Chondrocyte (in vitro differentiated cells): ENCODE data around the gene RNF222. TPM values are rescaled to one million over a fixed set of nuclear protein-coding genes. Genes with fewer than 3 reads are reported as not detected.
"Not testable (repeated sequence)": the region's sequence is repeated elsewhere in the genome, so short reads cannot be mapped to it uniquely, and the experiment has no call there.

Source experiments
- DNase-seq: peaks from one replicate; pipeline ENCODE4 v3.0.0; 2021; ENCODE audit warnings: mixed read lengths, low spot score
- H3K27ac Mint-ChIP-seq: one replicate; pipeline ENCODE4 v1.8.0; 2021; ENCODE audit warnings: mild to moderate bottlenecking, moderate library complexity, mixed read lengths; ENCODE audit not compliant: unreplicated experiment
- H3K27me3 Mint-ChIP-seq: 2 replicates; pipeline ENCODE4 v1.8.0; 2021; ENCODE audit warnings: low read depth, mixed read lengths
- H3K36me3 Mint-ChIP-seq: 2 replicates; pipeline ENCODE4 v1.8.0; 2021; ENCODE audit warnings: low read depth, mixed read lengths
- H3K4me1 Mint-ChIP-seq: 2 replicates; pipeline ENCODE4 v1.8.0; 2021; ENCODE audit warnings: low read depth, mild to moderate bottlenecking, mixed read lengths
- H3K4me3 Mint-ChIP-seq: one replicate; pipeline ENCODE4 v1.8.0; 2021; ENCODE audit warnings: mild to moderate bottlenecking, moderate library complexity, mixed read lengths; ENCODE audit not compliant: unreplicated experiment
- H3K9me3 Mint-ChIP-seq: 2 replicates; pipeline ENCODE4 v1.8.0; 2021; ENCODE audit warnings: low read depth, mixed read lengths
- CTCF ChIP-seq: fragments of 200-600 bp; sonication (generic); IDR thresholded peaks from 2 replicates; pipeline ENCODE4 v1.5.0; 2021; ENCODE audit warnings: antibody characterized with exemption, mild to moderate bottlenecking, moderate library complexity
- total RNA-seq: library from RNA; stranded (reverse); gene quantifications from 3 replicates; pipeline ENCODE4 v1.2.1, GENCODE V29; 2021

RNF222 gene
- total RNA-seq, 1 donor from 2014 or later: not detected

GRCh38 chr17:8380049-8380448 lies 17.6 kb downstream of the RNF222 start:
- no peak for DNase-seq
- TF ChIP-seq CTCF: no peak
- Mint-ChIP-seq H3K36me3 (peaks cover 25% of the 10 kb centered on the region), H3K9me3 (no peaks in the 10 kb centered on the region), H3K4me1 (peaks cover 79% of the 10 kb centered on the region), H3K27me3 (no peaks in the 10 kb centered on the region), H3K4me3 (no peak overlapping the region), H3K27ac (peak overlapping the region; percentile 68)

- Mint-ChIP-seq H3K4me1 (peaks cover 67% of the 10 kb centered on the region), H3K27ac (peak overlapping the region; percentile 57), H3K36me3 (peaks cover 25% of the 10 kb centered on the region)
- not testable (repeated sequence) for H3K9me3 Mint-ChIP-seq, H3K4me3 Mint-ChIP-seq, DNase-seq, H3K27me3 Mint-ChIP-seq
These were observed 19.5 kb downstream of the RNF222 start for GRCh38 chr17:8378117-8378516.

GRCh38 chr17:8377422-8377821 lies 20.2 kb downstream of the RNF222 start:
- no peaks in the 10 kb centered on the region for H3K9me3 Mint-ChIP-seq
- H3K27me3 Mint-ChIP-seq: no peaks in the 10 kb centered on the region
- TF ChIP-seq CTCF: no peak
- H3K36me3 Mint-ChIP-seq: peaks cover 23% of the 10 kb centered on the region
- no peak for DNase-seq
- peaks cover 63% of the 10 kb centered on the region for H3K4me1 Mint-ChIP-seq
- H3K4me3 Mint-ChIP-seq: no peak overlapping the region
- H3K27ac Mint-ChIP-seq: peak overlapping the region; percentile 93

GRCh38 chr17:8376271-8377067 lies 21.2 kb downstream of the RNF222 start, which contains the start of gene KRABD2:
Gene KRABD2 (minus strand): TSS chr17:8376704.
- Mint-ChIP-seq H3K4me3 (peak within 1 kb of the TSS; percentile 74), H3K27ac (peak within 1 kb of the TSS; percentile 93), H3K27me3 (no peaks in the 10 kb centered on the region), H3K9me3 (no peaks in the 10 kb centered on the region), H3K36me3 (peaks cover 23% of the 10 kb centered on the region), H3K4me1 (peaks cover 65% of the 10 kb centered on the region)
- DNase-seq: peak; percentile 96
- peak; percentile 80 for TF ChIP-seq CTCF

GRCh38 chr17:8375738-8376259 lies 21.8 kb downstream of the RNF222 start:
- Mint-ChIP-seq H3K9me3 (no peaks in the 10 kb centered on the region), H3K4me1 (peaks cover 64% of the 10 kb centered on the region), H3K27me3 (no peaks in the 10 kb centered on the region), H3K36me3 (peaks cover 19% of the 10 kb centered on the region), H3K27ac (peak overlapping the region; percentile 93), H3K4me3 (peak overlapping the region; percentile 74)
- TF ChIP-seq CTCF: no peak
- DNase-seq: no peak

- H3K36me3 Mint-ChIP-seq: peaks cover 25% of the 10 kb centered on the region
- peaks cover 49% of the 10 kb centered on the region for H3K4me1 Mint-ChIP-seq
These were observed 23.8 kb downstream of the RNF222 start for GRCh38 chr17:8373856-8374255.

More at GRCh38 chr17:8373856-8374255, 23.8 kb downstream of the RNF222 start:
- not testable (repeated sequence) for H3K9me3 Mint-ChIP-seq, H3K27ac Mint-ChIP-seq, H3K4me3 Mint-ChIP-seq, DNase-seq, H3K27me3 Mint-ChIP-seq
